B cell (primary cell): Measurements from ENCODE around the gene C15orf62. TPM values are rescaled to one million over a fixed set of nuclear protein-coding genes. Genes with fewer than 3 reads are reported as not detected.

ENCODE experiments used
- ATAC-seq: fragments of 200-7000 bp; cut with Tn5 transposase; one replicate; pipeline ENCODE4 v1.10.0; 2021; ENCODE audit warnings: low read depth, mild to moderate bottlenecking, moderate number of reproducible peaks, moderate library complexity
- CTCF ChIA-PET: fragments of 350-600 bp; sonication (Branson Sonifier 250); formaldehyde crosslinking; loops from one replicate; lab custom pipeline; 2021; ENCODE audit warnings: antibody characterized with exemption, inconsistent platforms; lab: Charles Lee
- POLR2A ChIA-PET: fragments of 350-600 bp; sonication (Branson Sonifier 250); formaldehyde crosslinking; loops from one replicate; lab custom pipeline; 2021; ENCODE audit warnings: antibody characterized with exemption; lab: Charles Lee
- DNase-seq: peaks from one replicate; pipeline ENCODE4 v3.0.0; 2013
- H2AFZ ChIP-seq: 2 replicates; pipeline ENCODE4 v1.6.1; 2012; ENCODE audit warnings: mild to moderate bottlenecking, low read depth, low read length; ENCODE audit not compliant: insufficient read depth, poor library complexity, severe bottlenecking
- H3K27ac ChIP-seq, 2 donors: 1 replicate in 1 of 2; 2 replicates in 1 of 2; pipeline ENCODE4 v1.5.1; 2012 to 2013; ENCODE audit warnings: low read length in 2 of 2, mild to moderate bottlenecking in 2 of 2, moderate library complexity in 1 of 2
- H3K27me3 ChIP-seq, 4 experiments: fragments of 200-600 bp in 1 of 4; sonication (generic) in 1 of 4; replicated peaks in 1 of 4; 1 replicate in 2 of 4; 2 replicates in 2 of 4; pipeline versions ENCODE4 v1.6.1 to v1.7.0; 2013 to 2016; ENCODE audit warnings: low read length in 3 of 4, mild to moderate bottlenecking in 2 of 4, mixed read lengths in 1 of 4, moderate library complexity in 1 of 4; ENCODE audit not compliant: insufficient read depth in 4 of 4, control insufficient read depth in 3 of 4; ENCODE audit errors: control extremely low read depth in 1 of 4
- H3K36me3 ChIP-seq, 2 experiments: replicated peaks in 1 of 2; 1 replicate in 1 of 2; 2 replicates in 1 of 2; pipeline versions ENCODE4 v1.6.1 to v1.7.1; 2013; ENCODE audit warnings: low read length in 1 of 2; ENCODE audit not compliant: insufficient read depth in 2 of 2, control insufficient read depth in 1 of 2; ENCODE audit errors: control extremely low read depth in 1 of 2, extremely low read depth in 1 of 2
- H3K4me1 ChIP-seq, 2 donors: fragments of 200-600 bp in 1 of 2; sonication (generic) in 1 of 2; 1 replicate in 1 of 2; 2 replicates in 1 of 2; pipeline versions ENCODE4 v1.5.1 to v1.6.1; 2013 to 2017; ENCODE audit warnings: low read length in 2 of 2; ENCODE audit not compliant: control insufficient read depth in 2 of 2, insufficient read depth in 2 of 2
- H3K4me2 ChIP-seq: replicated peaks from 2 replicates; pipeline ENCODE3; 2012; ENCODE audit warnings: mild to moderate bottlenecking, low read depth, low read length; ENCODE audit not compliant: poor library complexity, severe bottlenecking
- H3K4me3 ChIP-seq, 5 experiments: fragments of 200-600 bp in 1 of 5; sonication (generic) in 1 of 5; 1 replicate in 3 of 5; 2 replicates in 2 of 5; pipeline versions ENCODE4 v1.5.1 to v1.7.0; 2011 to 2016; ENCODE audit warnings: low read length in 4 of 5, mild to moderate bottlenecking in 4 of 5, low read depth in 2 of 5, control low read depth in 1 of 5, moderate library complexity in 1 of 5; ENCODE audit not compliant: insufficient read depth in 1 of 5; ENCODE audit errors: control extremely low read depth in 1 of 5, extremely low read depth in 1 of 5
- H3K79me2 ChIP-seq: fragments of 200-600 bp; sonication (generic); one replicate; pipeline ENCODE4 v1.6.0; 2016; ENCODE audit warnings: low read length; ENCODE audit not compliant: control insufficient read depth, insufficient read depth
- H3K9ac ChIP-seq: fragments of 200-600 bp; sonication (generic); 2 replicates; pipeline ENCODE4 v1.6.1; 2017; ENCODE audit warnings: mild to moderate bottlenecking, low read length, moderate library complexity
- H3K9me3 ChIP-seq, 3 donors: one replicate each; pipeline versions ENCODE4 v1.6.1 to v1.7.1; 2013; ENCODE audit warnings: low read length in 2 of 3; ENCODE audit not compliant: control insufficient read depth in 2 of 3, insufficient read depth in 1 of 3; ENCODE audit errors: control extremely low read depth in 1 of 3
- H4K20me1 ChIP-seq: 2 replicates; pipeline ENCODE4 v1.6.0; 2012; ENCODE audit warnings: mild to moderate bottlenecking, low read length; ENCODE audit not compliant: insufficient read depth, control insufficient read depth, poor library complexity, severe bottlenecking
- H3K27ac Mint-ChIP-seq: one replicate; pipeline ENCODE4 v1.8.0; 2021; ENCODE audit warnings: mixed read lengths
- H3K27me3 Mint-ChIP-seq: one replicate; pipeline ENCODE4 v1.8.0; 2021; ENCODE audit warnings: mixed read lengths
- H3K4me1 Mint-ChIP-seq: one replicate; pipeline ENCODE4 v1.8.0; 2021; ENCODE audit warnings: mixed read lengths
- H3K4me3 Mint-ChIP-seq: one replicate; pipeline ENCODE4 v1.8.0; 2021; ENCODE audit warnings: mixed read lengths
- H3K9me3 Mint-ChIP-seq: one replicate; pipeline ENCODE4 v1.8.0; 2022; ENCODE audit warnings: mixed read lengths; ENCODE audit not compliant: insufficient read depth
- CTCF ChIP-seq: fragments of 200-600 bp; IDR thresholded peaks from one replicate; pipeline ENCODE4 v1.8.0; 2022; ENCODE audit warnings: antibody characterized with exemption, mild to moderate bottlenecking
- EZH2 ChIP-seq: IDR thresholded peaks from 2 replicates; pipeline ENCODE4 v1.6.1; 2012; ENCODE audit warnings: borderline replicate concordance, low read depth, mild to moderate bottlenecking, moderate library complexity, low read length; ENCODE audit not compliant: insufficient read depth, poor library complexity, severe bottlenecking
- WGBS: methylation state at CpG from one replicate; pipeline ENCODE4 v1.1.5; 2013; ENCODE audit warnings: missing lambda C conversion rate; ENCODE audit not compliant: insufficient coverage; 5-methylcytosine and 5-hydroxymethylcytosine counted together
- intact Hi-C: fragments of 100-400 bp; cut with micrococcal nuclease; formaldehyde crosslinking; loops from one replicate; pipeline ENCODE4 v1.10.0; 2022
- polyA plus RNA-seq: library from polyadenylated mRNA; depleted of rRNA; stranded (reverse); fragments of >200 nt; gene quantifications from 2 replicates; pipeline ENCODE4 v1.2.3, GENCODE V29; 2012
- total RNA-seq, 2 donors: library from RNA; stranded (reverse); fragments of 120-200 nt in 1 of 2; gene quantifications; 1 replicate in 1 of 2; 2 replicates in 1 of 2; pipeline versions ENCODE4 v1.2.3 to v1.2.4, GENCODE V29; 2013 to 2022

Gene C15orf62
- total and polyA plus RNA-seq, 2 donors (not counting 1 experiment from before 2014, with no cell fraction given), result 0.30 to 9.5 TPM

GRCh38 chr15:40747685-40748631, 21.8 kb upstream of the C15orf62 start:
- WGBS, result 87% methylated on average over 7 of the region's 7 CpGs
- no peak overlapping the region for H3K4me2 ChIP-seq
- no peak for TF ChIP-seq EZH2
- no peak for TF ChIP-seq CTCF
- H3K27ac ChIP-seq, result no peak overlapping the region
- no peaks in the 10 kb centered on the region for H3K4me1 ChIP-seq
- no peaks in the 10 kb centered on the region for H4K20me1 ChIP-seq
- H3K9me3 ChIP-seq, result no peaks in the 10 kb centered on the region
- no peak overlapping the region for H3K4me3 ChIP-seq
- ATAC-seq, result no peak
- H3K9ac ChIP-seq, result no peak overlapping the region
- H2AFZ ChIP-seq, result no peak overlapping the region
- H3K4me3 Mint-ChIP-seq, result no peak overlapping the region
- no peaks in the 10 kb centered on the region for H3K27me3 Mint-ChIP-seq
- no peaks in the 10 kb centered on the region for H3K9me3 Mint-ChIP-seq
- no peaks in the 10 kb centered on the region for H3K27me3 ChIP-seq
- H3K79me2 ChIP-seq, result peaks cover 33% of the 10 kb centered on the region
- H3K4me1 Mint-ChIP-seq, result peaks cover 7% of the 10 kb centered on the region
- no peak overlapping the region for H3K27ac Mint-ChIP-seq
- no peak for DNase-seq
- intact Hi-C loops, result no loop called here
- peaks cover 1 to 54% of the 10 kb centered on the region in 2 experiments for H3K36me3 ChIP-seq
- ChIA-PET CTCF (interaction anchor here (0.6 to 14.3 kb wide), 6 partner anchors 12 to 131 kb away, joined by 3 to 177 read pairs (median 5); partner anchors contain the start of genes C15orf62 and ZFYVE19), POLR2A (interaction anchor here (1.5 kb wide), 1 partner anchor 35 kb away, joined by 4 read pairs; no protein-coding TSS in a partner anchor)

- H2AFZ ChIP-seq, result no peak overlapping the region
- no peaks in the 10 kb centered on the region for H4K20me1 ChIP-seq
- no peaks in the 10 kb centered on the region for H3K27me3 ChIP-seq
- 100% methylated on average over 1 of the region's 4 CpGs for WGBS
- Mint-ChIP-seq H3K4me1 (peaks cover 12% of the 10 kb centered on the region), H3K27ac (no peak overlapping the region), H3K9me3 (no peaks in the 10 kb centered on the region), H3K27me3 (no peaks in the 10 kb centered on the region), H3K4me3 (no peak overlapping the region)
- no peak overlapping the region for H3K9ac ChIP-seq
- POLR2A ChIA-PET, result interaction anchor here (1.1 kb wide), 1 partner anchor 54 kb away, joined by 4 read pairs; the partner anchor contains the start of gene RAD51
- ATAC-seq (no peak), DNase-seq (no peak)
- CTCF ChIA-PET, result interaction anchor here (0.8 to 14.3 kb wide), 4 partner anchors 20 to 46 kb away, joined by 3 to 177 read pairs (median 4); partner anchors contain the start of gene C15orf62
- H3K4me3 ChIP-seq, result no peak overlapping the region
- peaks cover 5 to 7% of the 10 kb centered on the region in 2 donors for H3K4me1 ChIP-seq
- H3K27ac ChIP-seq, result no peak overlapping the region
- no peak for TF ChIP-seq CTCF
- no peak for TF ChIP-seq EZH2
- peaks cover 41% of the 10 kb centered on the region for H3K79me2 ChIP-seq
- peaks cover 1 to 43% of the 10 kb centered on the region in 2 experiments for H3K36me3 ChIP-seq
- intact Hi-C loops, result no loop called here
- H3K4me2 ChIP-seq, result no peak overlapping the region
- no peaks in the 10 kb centered on the region for H3K9me3 ChIP-seq
Observed at GRCh38 chr15:40749151-40749630, 20.6 kb upstream of the C15orf62 start.
